Keratinocyte (primary cell): ENCODE measurements around the gene SLC30A3. TPM values are rescaled to one million over a fixed set of nuclear protein-coding genes. Genes with fewer than 3 reads are reported as not detected.

ENCODE experiments used
- DNase-seq: peaks from one replicate; pipeline ENCODE4 v3.0.0-alpha.2; 2011; ENCODE audit warnings: low read depth, missing footprints, low spot score
- FAIRE-seq: peaks from 2 replicates; lab custom pipeline; 2011; peaks lifted over from hg19 to GRCh38; lab: Jason Lieb, UNC
- H2AFZ ChIP-seq: 2 replicates; pipeline ENCODE4 v1.6.0; 2012; ENCODE audit warnings: low read length, control low read depth, inconsistent platforms; ENCODE audit not compliant: control insufficient read depth
- H3K27ac ChIP-seq: 2 replicates; pipeline ENCODE4 v1.5.1; 2011; ENCODE audit warnings: low read length; ENCODE audit not compliant: control insufficient read depth, insufficient read depth
- H3K27me3 ChIP-seq: 3 replicates; pipeline ENCODE4 v1.6.0; 2011; ENCODE audit warnings: low read length; ENCODE audit not compliant: control insufficient read depth, insufficient read depth; ENCODE audit errors: extremely low read depth
- H3K36me3 ChIP-seq, 2 experiments: 2 replicates in 1 of 2; 3 replicates in 1 of 2; pipeline ENCODE4 v1.5.1; 2011; ENCODE audit warnings: low read length in 2 of 2, mild to moderate bottlenecking in 1 of 2; ENCODE audit not compliant: control insufficient read depth in 2 of 2, insufficient read depth in 2 of 2; ENCODE audit errors: extremely low read depth in 1 of 2
- H3K4me1 ChIP-seq: 3 replicates; pipeline ENCODE4 v1.5.1; 2011; ENCODE audit warnings: low read length; ENCODE audit not compliant: control insufficient read depth, insufficient read depth; ENCODE audit errors: extremely low read depth
- H3K4me2 ChIP-seq: 3 replicates; pipeline ENCODE4 v1.6.0; 2011; ENCODE audit warnings: low read depth, low read length; ENCODE audit not compliant: control insufficient read depth, insufficient read depth; ENCODE audit errors: extremely low read depth
- H3K4me3 ChIP-seq, 3 experiments: fragments of 200-600 bp in 1 of 3; sonication (generic) in 1 of 3; 2 replicates in 2 of 3; 3 replicates in 1 of 3; pipeline ENCODE4 v1.5.1; 2011 to 2016; ENCODE audit warnings: low read length in 3 of 3, mild to moderate bottlenecking in 3 of 3, control low read depth in 2 of 3, inconsistent platforms in 1 of 3, low read depth in 1 of 3, mixed read lengths in 1 of 3, mixed run types in 1 of 3, moderate library complexity in 1 of 3; ENCODE audit not compliant: control insufficient read depth in 2 of 3, insufficient read depth in 2 of 3; ENCODE audit errors: extremely low read depth in 1 of 3
- H3K79me2 ChIP-seq: 2 replicates; pipeline ENCODE4 v1.6.0; 2012; ENCODE audit warnings: low read length; ENCODE audit not compliant: control insufficient read depth, insufficient read depth
- H3K9ac ChIP-seq: 3 replicates; pipeline ENCODE4 v1.6.0; 2011; ENCODE audit warnings: low read length; ENCODE audit not compliant: control insufficient read depth, insufficient read depth; ENCODE audit errors: extremely low read depth
- H3K9me1 ChIP-seq: 3 replicates; pipeline ENCODE4 v1.6.0; 2011; ENCODE audit warnings: low read length; ENCODE audit not compliant: control insufficient read depth, insufficient read depth; ENCODE audit errors: extremely low read depth
- H3K9me3 ChIP-seq: 2 replicates; pipeline ENCODE4 v1.5.1; 2012; ENCODE audit warnings: low read depth, low read length; ENCODE audit not compliant: control insufficient read depth
- H4K20me1 ChIP-seq: 3 replicates; pipeline ENCODE4 v1.6.0; 2011; ENCODE audit warnings: low read length; ENCODE audit not compliant: control insufficient read depth, insufficient read depth; ENCODE audit errors: extremely low read depth
- EZH2 ChIP-seq: IDR thresholded peaks from one replicate; pipeline ENCODE4 v1.6.1; 2012; ENCODE audit warnings: inconsistent platforms, mild to moderate bottlenecking, low read length, moderate library complexity
- dilution Hi-C: fragments of 300-500 bp; cut with MboI; formaldehyde crosslinking; loops from one replicate; pipeline ENCODE4 v1.7.0; 2020; ENCODE audit warnings: low sequenced_read_pairs; ENCODE audit not compliant: extremely low pct_ligation_motif_present
- polyA plus RNA-seq, 5 experiments: library from polyadenylated mRNA; depleted of rRNA in 3 of 5; stranded (reverse) in 3 of 5; stranded (forward) in 1 of 5; unstranded in 1 of 5; fragments of >200 nt; gene quantifications; 1 replicate in 1 of 5; 2 replicates in 3 of 5; 3 replicates in 1 of 5; pipeline versions ENCODE4 v1.2.1 to v1.2.3, GENCODE V29; 2011 to 2012; ENCODE audit warnings: missing spikeins in 2 of 5, low read depth in 1 of 5, low replicate concordance in 1 of 5
- TF ChIP-seq, protein P1 (sequence below), 3 experiments: IDR thresholded peaks in 1 of 3; conservative IDR thresholded peaks in 1 of 3; optimal IDR thresholded peaks in 1 of 3; 2 replicates in 2 of 3; 3 replicates in 1 of 3; pipeline versions ENCODE3 to v1.5.1; 2011; ENCODE audit warnings: low read length in 3 of 3, mild to moderate bottlenecking in 3 of 3, moderate library complexity in 2 of 3, control low read depth in 1 of 3, inconsistent platforms in 1 of 3; ENCODE audit not compliant: insufficient read depth in 2 of 3; ENCODE audit errors: extremely low read depth in 1 of 3

Gene SLC30A3
- polyA plus RNA-seq, 1 donor (not counting 4 experiments of a cell fraction or from before 2014, with no cell fraction given): not detected

DNA sequence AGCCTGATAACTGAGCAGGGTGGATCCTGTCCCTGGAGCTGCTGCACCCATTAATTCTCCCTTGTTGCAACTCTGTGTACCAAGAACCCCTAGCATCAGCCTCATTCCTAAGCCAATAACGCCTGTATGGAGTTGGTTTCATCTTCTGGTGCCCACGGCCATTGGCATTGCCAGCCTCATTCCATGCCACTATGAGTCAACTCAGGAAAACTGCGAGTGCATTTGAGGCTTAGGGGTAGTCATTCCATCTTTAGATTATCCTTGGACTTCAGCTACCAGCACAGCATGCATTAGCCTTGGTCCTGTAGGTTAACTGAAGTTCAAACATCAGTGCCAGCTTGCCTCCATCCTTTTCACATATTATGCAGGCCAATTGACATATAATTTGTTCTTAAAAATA lies 18.0 kb upstream of the SLC30A3 start:
- peaks cover 16% of the 10 kb centered on the region for H3K27me3 ChIP-seq
- dilution Hi-C loops: no loop called here
- H3K27ac ChIP-seq: no peak overlapping the region
- H3K9me1 ChIP-seq: no peaks in the 10 kb centered on the region
- FAIRE-seq (no peak), DNase-seq (no peak)
- no peak overlapping the region for H3K4me2 ChIP-seq
- H4K20me1 ChIP-seq: no peaks in the 10 kb centered on the region
- no peak overlapping the region for H3K9ac ChIP-seq
- no peaks in the 10 kb centered on the region for H3K79me2 ChIP-seq
- no peak overlapping the region for H2AFZ ChIP-seq
- H3K4me1 ChIP-seq: no peaks in the 10 kb centered on the region
- no peak overlapping the region for H3K4me3 ChIP-seq
- no peaks in the 10 kb centered on the region for H3K9me3 ChIP-seq
- H3K36me3 ChIP-seq: no peaks in the 10 kb centered on the region
- no peak for TF ChIP-seq EZH2
- TF ChIP-seq, protein P1, sequence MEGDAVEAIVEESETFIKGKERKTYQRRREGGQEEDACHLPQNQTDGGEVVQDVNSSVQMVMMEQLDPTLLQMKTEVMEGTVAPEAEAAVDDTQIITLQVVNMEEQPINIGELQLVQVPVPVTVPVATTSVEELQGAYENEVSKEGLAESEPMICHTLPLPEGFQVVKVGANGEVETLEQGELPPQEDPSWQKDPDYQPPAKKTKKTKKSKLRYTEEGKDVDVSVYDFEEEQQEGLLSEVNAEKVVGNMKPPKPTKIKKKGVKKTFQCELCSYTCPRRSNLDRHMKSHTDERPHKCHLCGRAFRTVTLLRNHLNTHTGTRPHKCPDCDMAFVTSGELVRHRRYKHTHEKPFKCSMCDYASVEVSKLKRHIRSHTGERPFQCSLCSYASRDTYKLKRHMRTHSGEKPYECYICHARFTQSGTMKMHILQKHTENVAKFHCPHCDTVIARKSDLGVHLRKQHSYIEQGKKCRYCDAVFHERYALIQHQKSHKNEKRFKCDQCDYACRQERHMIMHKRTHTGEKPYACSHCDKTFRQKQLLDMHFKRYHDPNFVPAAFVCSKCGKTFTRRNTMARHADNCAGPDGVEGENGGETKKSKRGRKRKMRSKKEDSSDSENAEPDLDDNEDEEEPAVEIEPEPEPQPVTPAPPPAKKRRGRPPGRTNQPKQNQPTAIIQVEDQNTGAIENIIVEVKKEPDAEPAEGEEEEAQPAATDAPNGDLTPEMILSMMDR (optimal IDR thresholded peaks at IDR 0.05 in 1 of 3, IDR thresholded peaks at IDR 0.05 in 1 of 3, conservative IDR thresholded peaks at IDR 0.05 in 1 of 3; ENCODE audit: extremely low read depth in 1 of 3, insufficient read depth in 2 of 3, low read length in 3 of 3): no peak

DNA sequence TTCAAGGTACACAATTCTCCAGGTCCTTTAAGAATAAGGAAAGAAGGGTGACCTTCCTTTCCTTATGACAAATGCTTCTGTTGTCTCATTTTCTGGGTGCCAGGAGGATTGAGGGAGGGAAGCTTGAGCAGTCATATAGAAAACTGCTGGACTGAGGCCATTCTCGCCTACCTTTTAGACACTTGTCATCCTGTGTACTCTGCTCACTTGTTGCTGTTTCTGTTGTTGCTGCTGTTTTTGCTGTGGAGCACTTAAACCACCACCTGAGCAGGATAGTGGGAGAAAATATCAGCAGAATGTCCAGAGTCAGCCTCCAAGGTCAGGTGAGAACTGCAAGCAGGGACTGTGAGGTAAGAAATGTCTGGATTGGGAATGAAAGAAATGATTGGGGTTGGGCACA lies 15.2 kb upstream of the SLC30A3 start:
- peaks cover 13% of the 10 kb centered on the region for H3K27me3 ChIP-seq
- H3K27ac ChIP-seq: no peak overlapping the region
- H2AFZ ChIP-seq: no peak overlapping the region
- no peak overlapping the region for H3K4me3 ChIP-seq
- no peak overlapping the region for H3K9ac ChIP-seq
- FAIRE-seq: no peak
- H4K20me1 ChIP-seq: no peaks in the 10 kb centered on the region
- H3K9me3 ChIP-seq: no peaks in the 10 kb centered on the region
- H3K36me3 ChIP-seq: no peaks in the 10 kb centered on the region
- no peaks in the 10 kb centered on the region for H3K9me1 ChIP-seq
- no peak for DNase-seq
- TF ChIP-seq EZH2: no peak
- TF ChIP-seq, protein P1 (optimal IDR thresholded peaks at IDR 0.05 in 1 of 3, IDR thresholded peaks at IDR 0.05 in 1 of 3, conservative IDR thresholded peaks at IDR 0.05 in 1 of 3; ENCODE audit: extremely low read depth in 1 of 3, insufficient read depth in 2 of 3, low read length in 3 of 3): no peak
- no peaks in the 10 kb centered on the region for H3K4me1 ChIP-seq
- no peak overlapping the region for H3K4me2 ChIP-seq
- dilution Hi-C loops: no loop called here
- no peaks in the 10 kb centered on the region for H3K79me2 ChIP-seq
